ENCODE results near the gene ZNF578. TPM values are rescaled to one million over a fixed set of nuclear protein-coding genes. Genes with fewer than 3 reads are reported as not detected.
A peak's percentile ranks its signal among the peaks of the same experiment; 100 is the strongest.

ZNF578 gene
- total RNA-seq, 1 experiment from 2014 or later = not detected

GRCh38 chr19:52492201-52492993 is 39.0 kb downstream of the ZNF578 start:
- peaks cover 24% of the 10 kb centered on the region for H3K9me3 Mint-ChIP-seq (ENCODE audit: unreplicated experiment)
- no peaks in the 10 kb centered on the region for H3K27me3 Mint-ChIP-seq (ENCODE audit: insufficient read depth, unreplicated experiment)
- no peaks in the 10 kb centered on the region for H3K4me1 Mint-ChIP-seq (ENCODE audit: low read depth, unreplicated experiment)
- peaks cover 6% of the 10 kb centered on the region for H3K36me3 Mint-ChIP-seq (ENCODE audit: insufficient read depth, unreplicated experiment)
- TF ChIP-seq, protein P1, sequence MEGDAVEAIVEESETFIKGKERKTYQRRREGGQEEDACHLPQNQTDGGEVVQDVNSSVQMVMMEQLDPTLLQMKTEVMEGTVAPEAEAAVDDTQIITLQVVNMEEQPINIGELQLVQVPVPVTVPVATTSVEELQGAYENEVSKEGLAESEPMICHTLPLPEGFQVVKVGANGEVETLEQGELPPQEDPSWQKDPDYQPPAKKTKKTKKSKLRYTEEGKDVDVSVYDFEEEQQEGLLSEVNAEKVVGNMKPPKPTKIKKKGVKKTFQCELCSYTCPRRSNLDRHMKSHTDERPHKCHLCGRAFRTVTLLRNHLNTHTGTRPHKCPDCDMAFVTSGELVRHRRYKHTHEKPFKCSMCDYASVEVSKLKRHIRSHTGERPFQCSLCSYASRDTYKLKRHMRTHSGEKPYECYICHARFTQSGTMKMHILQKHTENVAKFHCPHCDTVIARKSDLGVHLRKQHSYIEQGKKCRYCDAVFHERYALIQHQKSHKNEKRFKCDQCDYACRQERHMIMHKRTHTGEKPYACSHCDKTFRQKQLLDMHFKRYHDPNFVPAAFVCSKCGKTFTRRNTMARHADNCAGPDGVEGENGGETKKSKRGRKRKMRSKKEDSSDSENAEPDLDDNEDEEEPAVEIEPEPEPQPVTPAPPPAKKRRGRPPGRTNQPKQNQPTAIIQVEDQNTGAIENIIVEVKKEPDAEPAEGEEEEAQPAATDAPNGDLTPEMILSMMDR (IDR thresholded peaks at IDR 0.05; ENCODE audit: insufficient read depth in 1 of 2, low read depth in 1 of 2, low read length in 1 of 2, severe bottlenecking in 1 of 2, unreplicated experiment in 1 of 2) = no peak
- POLR2A ChIA-PET = no interaction called here
- Histone ChIP-seq H3K9me3 (peaks cover 6% of the 10 kb centered on the region; the same call in 1 of the 2 replicates), H3K4me3 (ENCODE audit: low read depth, low read length) (no peak overlapping the region), H3K27me3 (replicated peaks; ENCODE audit: control insufficient read depth, insufficient read depth, low read length) (no peaks in the 10 kb centered on the region), H3K36me3 (ENCODE audit: control insufficient read depth, insufficient read depth, low read length) (no peaks in the 10 kb centered on the region), H3K4me1 (no peaks in the 10 kb centered on the region)
- CTCF ChIA-PET = no interaction called here
- peak in 1 of 2 experiments; percentile 49 for DNase-seq
- intact Hi-C loops (cut with micrococcal nuclease; ENCODE audit: unreplicated experiment) = no loop called here
- H3K27ac Mint-ChIP-seq (ENCODE audit: unreplicated experiment) = no peak overlapping the region
- no TSS peak for BruUV-seq (replicated peaks)
- H3K4me3 Mint-ChIP-seq (ENCODE audit: unreplicated experiment) = peak overlapping the region; percentile 65

DNA sequence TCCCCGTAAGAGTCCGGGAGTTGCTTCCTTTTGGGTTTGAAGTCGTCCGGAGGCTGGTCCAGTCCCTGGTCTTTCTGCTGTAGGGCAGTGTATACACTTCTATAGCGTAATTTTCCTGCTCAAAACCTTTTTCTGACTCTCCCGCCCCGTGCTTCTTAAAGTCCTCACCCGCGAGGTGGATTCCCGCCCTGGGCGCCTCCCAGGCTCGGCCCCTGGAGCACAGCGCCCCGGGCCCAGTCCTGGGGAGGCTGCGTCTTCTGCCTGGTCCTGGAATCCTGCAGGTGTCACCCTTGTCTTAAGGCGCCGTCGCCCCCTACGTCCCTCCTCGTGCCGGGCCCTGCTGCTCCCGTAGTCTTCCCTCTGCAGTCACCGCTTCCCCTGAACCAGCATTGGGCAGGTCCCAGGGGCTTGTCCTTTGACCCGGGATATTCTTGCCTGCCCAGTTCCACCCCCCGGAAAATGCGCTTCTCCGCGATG is 39.7 kb downstream of the ZNF578 start:
- TF ChIP-seq, protein P1 (IDR thresholded peaks at IDR 0.05; ENCODE audit: insufficient read depth in 1 of 2, low read depth in 1 of 2, low read length in 1 of 2, severe bottlenecking in 1 of 2, unreplicated experiment in 1 of 2) = no peak
- Histone ChIP-seq H3K27me3 (replicated peaks; ENCODE audit: control insufficient read depth, insufficient read depth, low read length) (no peaks in the 10 kb centered on the region), H3K4me3 (ENCODE audit: low read depth, low read length) (no peak overlapping the region), H3K4me1 (no peaks in the 10 kb centered on the region), H3K36me3 (ENCODE audit: control insufficient read depth, insufficient read depth, low read length) (no peaks in the 10 kb centered on the region), H3K9me3 (peaks cover 4% of the 10 kb centered on the region; the same call in 1 of the 2 replicates)
- Mint-ChIP-seq H3K4me3 (ENCODE audit: unreplicated experiment) (peak overlapping the region; percentile 65), H3K36me3 (ENCODE audit: insufficient read depth, unreplicated experiment) (peaks cover 6% of the 10 kb centered on the region), H3K9me3 (ENCODE audit: unreplicated experiment) (peaks cover 24% of the 10 kb centered on the region), H3K27me3 (ENCODE audit: insufficient read depth, unreplicated experiment) (no peaks in the 10 kb centered on the region), H3K27ac (ENCODE audit: unreplicated experiment) (no peak overlapping the region), H3K4me1 (ENCODE audit: low read depth, unreplicated experiment) (no peaks in the 10 kb centered on the region)
- DNase-seq = peak in 1 of 2 experiments; percentile 46
- POLR2A ChIA-PET = no interaction called here
- intact Hi-C loops (cut with micrococcal nuclease; ENCODE audit: unreplicated experiment) = no loop called here
- BruUV-seq (replicated peaks) = no TSS peak
- CTCF ChIA-PET = no interaction called here

GRCh38 chr19:52494518-52494917 is 41.2 kb downstream of the ZNF578 start:
- DNase-seq = no peak
- Mint-ChIP-seq H3K4me1 (ENCODE audit: low read depth, unreplicated experiment) (no peaks in the 10 kb centered on the region), H3K4me3 (ENCODE audit: unreplicated experiment) (no peak overlapping the region), H3K27ac (ENCODE audit: unreplicated experiment) (no peak overlapping the region), H3K27me3 (ENCODE audit: insufficient read depth, unreplicated experiment) (no peaks in the 10 kb centered on the region), H3K9me3 (ENCODE audit: unreplicated experiment) (peaks cover 31% of the 10 kb centered on the region), H3K36me3 (ENCODE audit: insufficient read depth, unreplicated experiment) (peaks cover 6% of the 10 kb centered on the region)
- Histone ChIP-seq H3K27me3 (replicated peaks; ENCODE audit: control insufficient read depth, insufficient read depth, low read length) (no peaks in the 10 kb centered on the region), H3K4me3 (ENCODE audit: low read depth, low read length) (no peak overlapping the region), H3K9me3 (no peaks in the 10 kb centered on the region), H3K36me3 (ENCODE audit: control insufficient read depth, insufficient read depth, low read length) (no peaks in the 10 kb centered on the region), H3K4me1 (no peaks in the 10 kb centered on the region)
- TF ChIP-seq, protein P1 (IDR thresholded peaks at IDR 0.05; ENCODE audit: insufficient read depth in 1 of 2, low read depth in 1 of 2, low read length in 1 of 2, severe bottlenecking in 1 of 2, unreplicated experiment in 1 of 2) = no peak
- BruUV-seq (replicated peaks) = no TSS peak
- CTCF ChIA-PET = no interaction called here
- POLR2A ChIA-PET = no interaction called here
- intact Hi-C loops (cut with micrococcal nuclease; ENCODE audit: unreplicated experiment) = no loop called here

Measured in Caco-2 (cell line).